Fibroblast of mammary gland (primary cell): ENCODE data around the gene NMUR1.
A peak's percentile ranks its signal among the peaks of the same experiment; 100 is the strongest.

ENCODE experiments used
- DNase-seq: peaks from one replicate; pipeline ENCODE4 v3.0.0-alpha.2; 2010; ENCODE audit warnings: low read depth
- H3K4me3 ChIP-seq: 2 replicates; pipeline ENCODE4 v1.5.1; 2011; ENCODE audit warnings: low read depth, mild to moderate bottlenecking, low read length, moderate library complexity; ENCODE audit not compliant: control insufficient read depth
- TF ChIP-seq, protein P1 (sequence below): conservative IDR thresholded peaks from 2 replicates; pipeline ENCODE4 v1.5.1; 2011; ENCODE audit warnings: low read depth, low read length, inconsistent platforms; ENCODE audit not compliant: control insufficient read depth, insufficient read depth

Gene NMUR1

DNA sequence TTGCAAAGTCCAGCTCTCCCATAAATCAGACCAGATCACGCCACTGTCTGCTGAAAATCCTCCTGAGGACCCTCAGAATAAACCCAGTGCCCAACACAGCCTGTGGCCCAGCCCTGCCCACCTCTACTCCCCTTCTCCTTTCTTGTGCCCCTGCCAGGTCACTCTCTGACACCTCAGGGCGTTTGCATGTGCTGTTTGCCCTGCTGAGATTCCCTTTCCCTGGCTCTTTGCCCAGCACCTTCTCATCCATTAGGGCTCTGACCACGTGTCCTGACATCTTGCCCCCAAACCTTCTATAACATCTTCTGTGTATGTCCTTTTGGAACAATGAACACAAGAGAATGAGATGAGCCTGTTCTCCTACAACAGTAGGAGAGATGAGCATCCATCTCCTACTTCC is 18.5 kb upstream of the NMUR1 start:
- H3K4me3 ChIP-seq: no peak overlapping the region
- TF ChIP-seq, protein P1, sequence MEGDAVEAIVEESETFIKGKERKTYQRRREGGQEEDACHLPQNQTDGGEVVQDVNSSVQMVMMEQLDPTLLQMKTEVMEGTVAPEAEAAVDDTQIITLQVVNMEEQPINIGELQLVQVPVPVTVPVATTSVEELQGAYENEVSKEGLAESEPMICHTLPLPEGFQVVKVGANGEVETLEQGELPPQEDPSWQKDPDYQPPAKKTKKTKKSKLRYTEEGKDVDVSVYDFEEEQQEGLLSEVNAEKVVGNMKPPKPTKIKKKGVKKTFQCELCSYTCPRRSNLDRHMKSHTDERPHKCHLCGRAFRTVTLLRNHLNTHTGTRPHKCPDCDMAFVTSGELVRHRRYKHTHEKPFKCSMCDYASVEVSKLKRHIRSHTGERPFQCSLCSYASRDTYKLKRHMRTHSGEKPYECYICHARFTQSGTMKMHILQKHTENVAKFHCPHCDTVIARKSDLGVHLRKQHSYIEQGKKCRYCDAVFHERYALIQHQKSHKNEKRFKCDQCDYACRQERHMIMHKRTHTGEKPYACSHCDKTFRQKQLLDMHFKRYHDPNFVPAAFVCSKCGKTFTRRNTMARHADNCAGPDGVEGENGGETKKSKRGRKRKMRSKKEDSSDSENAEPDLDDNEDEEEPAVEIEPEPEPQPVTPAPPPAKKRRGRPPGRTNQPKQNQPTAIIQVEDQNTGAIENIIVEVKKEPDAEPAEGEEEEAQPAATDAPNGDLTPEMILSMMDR: no peak
- DNase-seq: no peak

DNA sequence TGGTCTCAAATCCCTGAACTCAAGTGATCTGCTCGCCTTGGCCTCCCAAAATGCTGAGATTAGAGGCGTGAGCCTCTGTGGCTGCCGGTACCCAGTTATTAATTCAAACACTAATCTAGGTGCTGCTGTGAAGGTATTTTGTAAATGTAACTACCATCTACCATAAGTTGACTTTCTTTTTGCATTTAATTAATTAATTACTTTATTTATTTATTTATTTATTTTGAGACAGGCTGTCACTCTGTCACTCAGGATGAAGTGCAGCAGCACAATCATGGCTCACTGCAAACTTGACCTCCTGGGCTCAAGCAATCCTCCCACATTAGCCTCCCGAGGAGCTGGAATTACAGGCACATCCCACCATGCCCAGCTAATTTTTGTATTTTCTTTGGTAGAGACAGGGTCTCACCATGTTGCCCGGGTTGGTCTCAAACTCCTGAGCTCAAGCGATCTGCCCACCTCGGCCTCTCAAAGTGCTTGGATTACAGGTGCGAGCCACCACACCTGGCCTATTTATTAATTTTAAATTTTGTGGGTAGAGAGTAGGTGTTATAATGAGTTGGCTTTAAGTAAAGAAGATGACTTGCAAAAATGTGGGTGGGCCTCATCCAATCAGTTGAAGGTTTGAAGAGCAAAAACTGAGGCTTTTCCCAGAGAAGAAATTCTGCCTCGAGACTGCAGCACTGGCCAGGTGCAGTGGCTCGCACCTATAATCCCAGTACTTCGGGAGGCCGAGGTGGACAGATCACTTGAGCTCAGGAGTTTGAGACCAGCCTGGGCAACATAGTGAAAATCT is 17.3 kb upstream of the NMUR1 start:
- TF ChIP-seq, protein P1: no peak
- no peak for DNase-seq

DNA sequence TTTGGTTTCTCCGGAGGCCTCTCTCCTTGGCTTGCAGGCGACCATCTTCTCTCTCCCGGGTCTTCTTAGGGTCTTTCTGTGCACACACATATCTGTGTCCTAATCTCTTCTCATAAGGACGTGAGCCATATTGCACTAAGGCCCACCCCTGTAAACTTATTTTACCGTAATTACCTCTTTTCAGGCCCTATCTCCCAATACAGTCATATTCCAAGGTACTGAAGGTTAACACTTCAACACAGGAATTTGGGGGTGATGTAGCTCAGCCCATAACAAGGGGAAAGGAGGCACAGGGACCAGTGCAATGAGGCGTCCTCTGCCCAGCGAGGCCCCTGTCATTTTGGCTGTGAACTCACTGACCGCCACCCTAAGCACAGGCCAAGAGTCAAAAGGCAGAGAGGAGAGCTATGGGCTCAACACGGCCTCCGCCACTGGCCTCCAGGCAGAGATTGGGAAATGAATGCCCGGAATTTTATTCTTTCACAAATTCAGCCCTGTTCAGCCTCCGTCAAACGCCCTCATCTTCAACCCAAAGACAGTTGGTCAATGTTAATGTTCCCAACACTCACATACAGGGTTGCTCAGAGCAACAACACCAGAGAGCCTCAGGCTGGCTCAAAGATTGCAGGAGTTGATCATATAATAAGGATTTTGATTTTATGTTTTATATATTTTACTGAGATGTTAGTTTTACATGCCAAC is 15.9 kb upstream of the NMUR1 start:
- no peak overlapping the region for H3K4me3 ChIP-seq
- TF ChIP-seq, protein P1: no peak
- no peak for DNase-seq

More for the DNA sequence above, 17.3 kb upstream of the NMUR1 start:
- H3K4me3 ChIP-seq: no peak overlapping the region

DNA sequence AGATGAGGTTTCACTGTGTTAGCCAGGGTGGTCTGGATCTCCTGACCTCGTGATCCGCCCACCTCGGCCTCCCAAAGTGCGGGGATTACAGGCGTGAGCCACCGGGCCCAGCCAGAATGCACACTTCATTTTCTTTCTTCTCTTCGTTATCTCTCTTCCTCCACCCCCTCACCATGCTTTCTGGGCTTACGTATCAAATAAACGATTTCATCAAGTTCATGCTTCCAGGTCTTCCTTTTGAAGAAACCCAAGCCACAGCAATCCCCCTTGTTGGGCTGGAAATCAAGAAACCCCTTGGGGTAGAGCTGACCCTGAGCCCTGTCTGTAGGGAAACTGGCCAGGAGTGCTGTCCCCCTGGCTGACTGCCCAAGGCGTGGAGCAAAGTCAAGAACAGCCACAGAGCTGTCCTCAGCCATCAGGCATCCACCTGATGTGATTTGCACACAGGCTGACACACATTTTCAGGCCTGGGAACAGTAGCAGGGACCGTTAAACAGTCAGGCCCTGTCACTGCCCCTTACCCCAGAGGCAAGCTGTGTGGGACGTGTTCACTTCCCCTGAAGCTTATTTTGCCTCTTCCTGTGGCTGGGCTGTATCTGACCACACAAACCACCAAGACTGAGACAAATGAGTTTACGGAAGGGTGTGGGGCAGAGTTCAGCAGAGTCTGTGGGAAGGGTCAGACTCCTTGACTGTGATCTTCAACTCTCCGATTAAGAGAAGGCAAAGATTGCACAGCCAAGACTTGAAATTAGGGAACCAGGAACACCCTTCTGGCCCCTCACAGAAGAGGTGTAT is 15.1 kb upstream of the NMUR1 start:
- DNase-seq: peak; percentile 75
- TF ChIP-seq, protein P1: no peak
- no peak overlapping the region for H3K4me3 ChIP-seq

DNA sequence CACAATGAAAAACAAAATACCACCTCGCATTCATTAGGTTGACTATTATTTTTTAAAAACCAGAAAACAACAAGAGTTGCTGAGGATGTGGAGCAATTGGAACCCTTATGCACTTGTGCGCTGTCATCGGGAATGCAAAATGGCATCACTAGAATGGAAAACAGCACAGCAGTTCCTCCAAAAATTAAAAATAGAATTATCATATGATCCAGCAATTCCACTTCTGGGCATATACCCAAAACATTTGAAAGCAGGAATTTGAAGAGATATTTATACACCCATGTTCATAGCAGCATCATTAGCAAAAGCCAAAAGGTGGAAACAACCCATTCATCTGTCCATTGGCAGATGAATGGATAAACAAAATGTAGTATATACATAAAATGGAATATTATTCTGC is 11.9 kb upstream of the NMUR1 start:
- H3K4me3 ChIP-seq: no peak overlapping the region
- DNase-seq: no peak
- TF ChIP-seq, protein P1: no peak

DNA sequence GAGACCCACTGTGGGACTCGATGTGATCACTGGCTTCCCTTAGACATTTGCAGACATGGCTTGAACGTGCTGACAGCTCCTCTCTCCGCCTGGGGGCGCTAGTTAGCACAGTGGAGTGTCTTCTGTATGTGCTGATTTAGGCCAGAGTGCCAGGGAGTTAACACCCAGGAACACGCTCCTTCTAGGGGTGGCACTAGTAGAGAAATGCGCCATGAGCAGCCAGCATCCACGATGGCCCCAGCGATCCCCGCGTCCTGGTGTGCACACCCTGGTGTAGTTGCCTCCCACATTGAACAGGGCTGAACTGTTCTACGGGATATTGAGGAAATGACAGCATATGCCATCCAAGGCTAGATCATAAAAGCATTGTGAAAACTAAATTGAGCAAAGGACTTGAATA is 11.4 kb upstream of the NMUR1 start:
- no peak overlapping the region for H3K4me3 ChIP-seq
- no peak for DNase-seq
- TF ChIP-seq, protein P1: peak; percentile 30
